Type B pancreatic cell (in vitro differentiated cells): ENCODE results near the gene CACTIN. TPM values are rescaled to one million over a fixed set of nuclear protein-coding genes. Genes with fewer than 3 reads are reported as not detected.

Experiments
- DNase-seq: peaks from one replicate; pipeline ENCODE4 v3.0.0; 2021; ENCODE audit warnings: mixed read lengths; ENCODE audit not compliant: unreplicated experiment; ENCODE audit errors: extremely low spot score
- H3K27ac Mint-ChIP-seq: 2 replicates; pipeline ENCODE4 v1.8.0; 2021; ENCODE audit warnings: mild to moderate bottlenecking, mixed read lengths
- H3K27me3 Mint-ChIP-seq: 2 replicates; pipeline ENCODE4 v1.8.0; 2021; ENCODE audit warnings: mixed read lengths
- H3K36me3 Mint-ChIP-seq: 2 replicates; pipeline ENCODE4 v1.8.0; 2021; ENCODE audit warnings: mixed read lengths
- H3K4me1 Mint-ChIP-seq: one replicate; pipeline ENCODE4 v1.8.0; 2021; ENCODE audit warnings: mixed read lengths; ENCODE audit not compliant: unreplicated experiment
- H3K4me3 Mint-ChIP-seq: 2 replicates; pipeline ENCODE4 v1.8.0; 2021; ENCODE audit warnings: mild to moderate bottlenecking, mixed read lengths
- H3K9me3 Mint-ChIP-seq: 2 replicates; pipeline ENCODE4 v1.8.0; 2021; ENCODE audit warnings: mixed read lengths
- CTCF ChIP-seq: fragments of 200-600 bp; sonication (generic); conservative IDR thresholded peaks from 2 replicates; pipeline ENCODE4 v1.5.0; 2021; ENCODE audit warnings: antibody characterized with exemption, mild to moderate bottlenecking
- total RNA-seq: library from RNA; stranded (reverse); gene quantifications from 2 replicates; pipeline ENCODE4 v1.2.1, GENCODE V29; 2021; ENCODE audit warnings: low replicate concordance

The CACTIN gene
- total RNA-seq, 1 donor from 2014 or later = 32.4 TPM

- no peak overlapping the region for H3K4me3 Mint-ChIP-seq
- no peak for DNase-seq
These were observed 18.4 kb downstream of the CACTIN start for GRCh38 chr19:3608079-3608641.

GRCh38 chr19:3607303-3608078 lies 19.1 kb downstream of the CACTIN start:
- Mint-ChIP-seq H3K36me3 (no peaks in the 10 kb centered on the region), H3K4me1 (peaks cover 7% of the 10 kb centered on the region), H3K27me3 (peaks cover 14% of the 10 kb centered on the region), H3K27ac (no peak overlapping the region), H3K9me3 (no peaks in the 10 kb centered on the region), H3K4me3 (no peak overlapping the region)
- no peak for TF ChIP-seq CTCF
- no peak for DNase-seq

More at GRCh38 chr19:3608079-3608641, 18.4 kb downstream of the CACTIN start:
- H3K4me1 Mint-ChIP-seq = peaks cover 7% of the 10 kb centered on the region
- TF ChIP-seq CTCF = no peak
- H3K27me3 Mint-ChIP-seq = peaks cover 14% of the 10 kb centered on the region
- H3K9me3 Mint-ChIP-seq = no peaks in the 10 kb centered on the region
- H3K27ac Mint-ChIP-seq = no peak overlapping the region
- H3K36me3 Mint-ChIP-seq = no peaks in the 10 kb centered on the region

GRCh38 chr19:3606690-3607289 lies 19.8 kb downstream of the CACTIN start, which contains the start of gene TBXA2R:
TSS of gene TBXA2R (minus strand) at chr19:3606875. CDS start at chr19:3600634, 6,241 bp downstream.
- no peak within 1 kb of the TSS for H3K4me3 Mint-ChIP-seq
- H3K27ac Mint-ChIP-seq = no peak within 1 kb of the TSS
- no peak for TF ChIP-seq CTCF
- H3K9me3 Mint-ChIP-seq = no peaks in the 10 kb centered on the region
- peaks cover 7% of the 10 kb centered on the region for H3K4me1 Mint-ChIP-seq
- DNase-seq = no peak
- peaks cover 14% of the 10 kb centered on the region for H3K27me3 Mint-ChIP-seq
- H3K36me3 Mint-ChIP-seq = no peaks in the 10 kb centered on the region

GRCh38 chr19:3606174-3606689 lies 20.4 kb downstream of the CACTIN start:
- no peak overlapping the region for H3K27ac Mint-ChIP-seq
- H3K9me3 Mint-ChIP-seq = no peaks in the 10 kb centered on the region
- H3K4me1 Mint-ChIP-seq = peaks cover 7% of the 10 kb centered on the region
- H3K27me3 Mint-ChIP-seq = peaks cover 14% of the 10 kb centered on the region
- TF ChIP-seq CTCF = no peak
- no peak overlapping the region for H3K4me3 Mint-ChIP-seq
- H3K36me3 Mint-ChIP-seq = no peaks in the 10 kb centered on the region
- no peak for DNase-seq

GRCh38 chr19:3605770-3606169 lies 20.8 kb downstream of the CACTIN start:
- H3K27me3 Mint-ChIP-seq = peaks cover 14% of the 10 kb centered on the region

More at GRCh38 chr19:3605770-3606169, 20.8 kb downstream of the CACTIN start:
- Mint-ChIP-seq H3K4me3 (no peak overlapping the region), H3K27ac (no peak overlapping the region), H3K9me3 (no peaks in the 10 kb centered on the region), H3K4me1 (peaks cover 7% of the 10 kb centered on the region), H3K36me3 (no peaks in the 10 kb centered on the region)
- DNase-seq = no peak
- no peak for TF ChIP-seq CTCF
